A549 treated with Hydrocortisone at 1 μM for 4 hours (cell line): Measurements from ENCODE around the gene TNFRSF1B. TPM values are rescaled to one million over a fixed set of nuclear protein-coding genes. Genes with fewer than 3 reads are reported as not detected.

Experiments used
- total RNA-seq: library from RNA; stranded (reverse); fragments of 200-300 nt; extraction: Qiagen RNA extraction; gene quantifications from 5 replicates; pipeline ENCODE4 v1.2.3, GENCODE V29; 2022

TNFRSF1B gene
- 0.47 to 0.71 TPM (median 0.51 TPM) in 5 replicates for total RNA-seq

DNA sequence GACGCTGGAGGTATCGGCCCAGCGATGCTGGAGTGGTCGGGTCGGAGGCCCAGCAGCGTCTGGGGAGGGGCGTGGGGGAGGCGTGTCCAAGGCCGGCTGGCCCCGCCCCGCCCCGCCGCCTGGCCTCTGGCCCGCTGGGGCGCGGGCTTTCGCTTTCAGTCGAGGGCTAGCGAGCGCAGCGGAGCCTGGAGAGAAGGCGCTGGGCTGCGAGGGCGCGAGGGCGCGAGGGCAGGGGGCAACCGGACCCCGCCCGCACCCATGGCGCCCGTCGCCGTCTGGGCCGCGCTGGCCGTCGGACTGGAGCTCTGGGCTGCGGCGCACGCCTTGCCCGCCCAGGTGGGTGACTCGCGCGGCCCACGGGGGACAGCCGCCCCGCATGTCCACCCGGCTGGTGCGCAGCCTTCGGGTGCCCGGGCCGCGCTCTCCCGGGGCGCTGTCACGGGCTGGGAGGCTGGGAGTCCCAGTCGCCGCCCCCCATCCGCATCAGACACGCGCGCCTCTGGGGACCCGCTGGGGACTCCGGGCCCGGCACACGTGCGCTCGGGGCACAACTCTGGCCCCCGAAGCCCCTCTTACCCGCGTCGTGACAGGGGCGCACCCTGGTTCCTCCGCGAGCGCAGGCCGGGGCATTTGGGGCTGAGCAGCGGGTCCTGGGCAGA lies at the start of gene TNFRSF1B:
TNFRSF1B (plus strand) TSS at position 158 of the 659 bp plus-strand sequence; CDS start at position 259, 101 bp downstream.

DNA sequence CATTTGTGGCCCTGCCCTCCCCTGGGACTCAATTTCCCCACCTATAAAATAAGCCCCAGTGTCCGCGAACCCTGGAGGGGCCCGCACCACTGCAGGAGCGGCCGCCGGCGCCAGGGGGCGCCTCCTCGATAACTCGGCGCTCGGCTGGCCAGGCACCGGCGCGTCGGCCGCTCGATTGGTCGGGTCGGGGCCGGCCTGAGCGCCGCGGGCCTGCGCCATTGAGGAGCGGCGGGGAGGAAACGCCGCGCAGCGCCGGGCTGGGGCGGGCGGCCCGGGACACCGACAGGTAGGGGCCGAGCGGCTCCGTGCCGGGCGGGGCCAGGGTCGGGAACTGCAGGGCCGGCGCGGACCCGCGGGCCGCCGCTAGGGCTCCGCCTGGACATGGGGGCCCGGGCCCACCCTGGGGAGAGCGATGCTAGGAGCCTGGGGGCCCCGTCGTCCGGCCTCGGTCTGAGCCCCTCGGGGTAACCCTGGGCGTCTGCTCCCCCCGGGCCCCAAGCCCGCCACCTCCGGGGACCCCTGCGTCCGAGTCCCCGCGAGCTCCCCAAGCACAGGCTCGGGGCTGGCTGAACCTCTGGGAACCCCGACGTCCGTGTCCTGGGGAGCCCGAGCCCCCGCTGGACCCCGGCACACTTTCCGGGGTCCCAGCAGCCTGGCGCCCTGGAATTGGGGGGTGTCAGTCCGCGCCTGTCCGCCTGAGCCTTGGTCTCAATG lies 63.2 kb downstream of the TNFRSF1B start, which contains the start of gene VPS13D:
VPS13D (plus strand) TSS at position 196 of the 714 bp plus-strand sequence. CDS start 4,237 bp downstream, outside the sequence.

Other genes with a start within 250 kb of the TNFRSF1B start
- 33.2 to 45.8 TPM (median 42.9 TPM) in 5 replicates for gene KIAA2013, start 240.6 kb upstream of the TNFRSF1B start, total RNA-seq
- gene PLOD1, start 232.3 kb upstream of the TNFRSF1B start, total RNA-seq = 75.7 to 90.6 TPM (median 83.9 TPM) in 5 replicates
- 29.3 to 42.4 TPM (median 31.2 TPM) in 5 replicates for gene MFN2, start 186.5 kb upstream of the TNFRSF1B start, total RNA-seq
- 12.3 to 16.4 TPM (median 14.7 TPM) in 5 replicates for gene MIIP, start 147.5 kb upstream of the TNFRSF1B start, total RNA-seq
- gene TNFRSF8, start 103.7 kb upstream of the TNFRSF1B start, total RNA-seq = 0.05 to 0.15 TPM (median 0.06 TPM) in 5 replicates
- 6.1 to 7.8 TPM (median 7.0 TPM) in 5 replicates for gene VPS13D, start 63.0 kb downstream of the TNFRSF1B start, total RNA-seq